Astrocyte (in vitro differentiated cells and primary cell): Measurements from ENCODE around the gene C16orf46. TPM values are rescaled to one million over a fixed set of nuclear protein-coding genes. Genes with fewer than 3 reads are reported as not detected.

Experiments used
- DNase-seq: peaks from one replicate; pipeline ENCODE4 v3.0.0-alpha.2; 2010; ENCODE audit warnings: low read depth
- FAIRE-seq: peaks from 2 replicates; lab custom pipeline; 2011; peaks lifted over from hg19 to GRCh38; lab: Jason Lieb, UNC
- H2AFZ ChIP-seq: 2 replicates; pipeline ENCODE4 v1.6.0; 2012; ENCODE audit warnings: low read depth, low read length, inconsistent platforms
- H3K27ac ChIP-seq: 2 replicates; pipeline ENCODE4 v1.5.1; 2011; ENCODE audit warnings: low read depth, low read length, inconsistent platforms
- H3K27me3 ChIP-seq: 2 replicates; pipeline ENCODE4 v1.6.0; 2011; ENCODE audit warnings: low read length, inconsistent platforms; ENCODE audit not compliant: insufficient read depth
- H3K36me3 ChIP-seq: 2 replicates; pipeline ENCODE4 v1.5.1; 2011; ENCODE audit warnings: low read length, inconsistent platforms; ENCODE audit not compliant: insufficient read depth
- H3K4me1 ChIP-seq: 2 replicates; pipeline ENCODE4 v1.5.1; 2011; ENCODE audit warnings: low read length, inconsistent platforms; ENCODE audit not compliant: insufficient read depth
- H3K4me2 ChIP-seq: 2 replicates; pipeline ENCODE4 v1.6.0; 2012; ENCODE audit warnings: low read length, inconsistent platforms
- H3K4me3 ChIP-seq: 2 replicates; pipeline ENCODE4 v1.5.1; 2011; ENCODE audit warnings: low read depth, mild to moderate bottlenecking, low read length, inconsistent platforms; ENCODE audit not compliant: insufficient read depth
- H3K79me2 ChIP-seq: 2 replicates; pipeline ENCODE4 v1.6.0; 2012; ENCODE audit warnings: mild to moderate bottlenecking, low read length, inconsistent platforms; ENCODE audit not compliant: insufficient read depth
- H3K9ac ChIP-seq: 2 replicates; pipeline ENCODE4 v1.6.0; 2012; ENCODE audit warnings: mild to moderate bottlenecking, low read length, inconsistent platforms
- H3K9me3 ChIP-seq: 2 replicates; pipeline ENCODE4 v1.5.1; 2012; ENCODE audit warnings: low read depth, mild to moderate bottlenecking, low read length, inconsistent platforms; ENCODE audit not compliant: insufficient read depth
- H4K20me1 ChIP-seq: 2 replicates; pipeline ENCODE4 v1.6.0; 2012; ENCODE audit warnings: low read length, inconsistent platforms; ENCODE audit not compliant: insufficient read depth
- H3K27ac Mint-ChIP-seq: one replicate; pipeline ENCODE4 v1.8.0; 2021; ENCODE audit warnings: mild to moderate bottlenecking, mixed read lengths; ENCODE audit not compliant: unreplicated experiment
- H3K27me3 Mint-ChIP-seq: one replicate; pipeline ENCODE4 v1.8.0; 2021; ENCODE audit warnings: low read depth, mixed read lengths; ENCODE audit not compliant: unreplicated experiment
- H3K36me3 Mint-ChIP-seq: one replicate; pipeline ENCODE4 v1.8.0; 2021; ENCODE audit warnings: low read depth, mixed read lengths; ENCODE audit not compliant: unreplicated experiment
- H3K4me1 Mint-ChIP-seq: one replicate; pipeline ENCODE4 v1.8.0; 2021; ENCODE audit warnings: low read depth, mixed read lengths; ENCODE audit not compliant: unreplicated experiment
- H3K4me3 Mint-ChIP-seq: one replicate; pipeline ENCODE4 v1.8.0; 2021; ENCODE audit warnings: mild to moderate bottlenecking, moderate library complexity, mixed read lengths; ENCODE audit not compliant: unreplicated experiment
- H3K9me3 Mint-ChIP-seq: one replicate; pipeline ENCODE4 v1.8.0; 2021; ENCODE audit warnings: mild to moderate bottlenecking, mixed read lengths; ENCODE audit not compliant: unreplicated experiment
- EZH2 ChIP-seq: IDR thresholded peaks from 2 replicates; pipeline ENCODE4 v1.6.1; 2012; ENCODE audit warnings: mild to moderate bottlenecking, low read length, inconsistent platforms; ENCODE audit not compliant: insufficient read depth
- total RNA-seq: library from RNA; stranded (reverse); gene quantifications from 2 replicates; pipeline ENCODE4 v1.2.1, GENCODE V29; 2021
- TF ChIP-seq, protein P1 (sequence below): IDR thresholded peaks from 2 replicates; pipeline ENCODE4 v1.5.1; 2011; ENCODE audit warnings: low read depth, mild to moderate bottlenecking, inconsistent platforms, low read length, moderate library complexity; ENCODE audit not compliant: insufficient read depth

The C16orf46 gene
- total RNA-seq, 1 donor from 2014 or later, result 1.8 TPM

DNA sequence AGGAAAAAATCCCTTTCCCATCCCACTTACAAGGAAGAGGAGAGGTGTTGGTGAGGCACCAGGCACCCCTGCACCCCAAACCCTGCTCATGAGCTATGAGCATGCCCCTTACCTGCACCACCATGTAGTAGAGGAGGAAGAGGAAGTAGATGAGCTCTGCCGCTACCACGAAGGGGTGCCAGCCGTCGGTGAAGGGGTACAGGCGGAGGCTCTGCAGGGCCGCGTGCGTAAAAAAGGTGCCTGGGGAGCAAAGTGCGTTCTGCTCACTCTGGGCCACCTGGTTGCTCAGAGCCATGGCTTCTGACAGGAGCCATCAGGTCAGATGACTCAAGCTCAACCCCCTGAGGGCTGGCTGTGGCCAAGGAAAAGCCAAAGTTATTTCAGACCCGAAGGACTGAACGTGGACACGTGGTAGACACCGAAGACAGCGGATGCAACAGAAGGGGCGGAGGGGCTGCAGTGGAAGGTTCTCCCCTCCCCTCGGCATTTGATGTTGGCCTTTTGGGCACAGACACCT, 44.5 kb upstream of the C16orf46 start:
- H3K9me3 Mint-ChIP-seq, result no peaks in the 10 kb centered on the region
- FAIRE-seq (no peak), DNase-seq (no peak)
- H3K9ac ChIP-seq, result no peak overlapping the region
- no peaks in the 10 kb centered on the region for H3K36me3 Mint-ChIP-seq
- H3K36me3 ChIP-seq, result no peaks in the 10 kb centered on the region
- no peak overlapping the region for H3K4me3 Mint-ChIP-seq
- H3K4me2 ChIP-seq, result no peak overlapping the region
- no peak overlapping the region for H2AFZ ChIP-seq
- H3K79me2 ChIP-seq, result no peaks in the 10 kb centered on the region
- H3K9me3 ChIP-seq, result no peaks in the 10 kb centered on the region
- no peaks in the 10 kb centered on the region for H4K20me1 ChIP-seq
- H3K4me1 Mint-ChIP-seq, result peaks cover under 1% of the 10 kb centered on the region
- H3K27me3 Mint-ChIP-seq, result peaks cover 5% of the 10 kb centered on the region
- no peaks in the 10 kb centered on the region for H3K4me1 ChIP-seq
- H3K27ac ChIP-seq, result no peak overlapping the region
- no peak overlapping the region for H3K27ac Mint-ChIP-seq
- TF ChIP-seq, protein P1, sequence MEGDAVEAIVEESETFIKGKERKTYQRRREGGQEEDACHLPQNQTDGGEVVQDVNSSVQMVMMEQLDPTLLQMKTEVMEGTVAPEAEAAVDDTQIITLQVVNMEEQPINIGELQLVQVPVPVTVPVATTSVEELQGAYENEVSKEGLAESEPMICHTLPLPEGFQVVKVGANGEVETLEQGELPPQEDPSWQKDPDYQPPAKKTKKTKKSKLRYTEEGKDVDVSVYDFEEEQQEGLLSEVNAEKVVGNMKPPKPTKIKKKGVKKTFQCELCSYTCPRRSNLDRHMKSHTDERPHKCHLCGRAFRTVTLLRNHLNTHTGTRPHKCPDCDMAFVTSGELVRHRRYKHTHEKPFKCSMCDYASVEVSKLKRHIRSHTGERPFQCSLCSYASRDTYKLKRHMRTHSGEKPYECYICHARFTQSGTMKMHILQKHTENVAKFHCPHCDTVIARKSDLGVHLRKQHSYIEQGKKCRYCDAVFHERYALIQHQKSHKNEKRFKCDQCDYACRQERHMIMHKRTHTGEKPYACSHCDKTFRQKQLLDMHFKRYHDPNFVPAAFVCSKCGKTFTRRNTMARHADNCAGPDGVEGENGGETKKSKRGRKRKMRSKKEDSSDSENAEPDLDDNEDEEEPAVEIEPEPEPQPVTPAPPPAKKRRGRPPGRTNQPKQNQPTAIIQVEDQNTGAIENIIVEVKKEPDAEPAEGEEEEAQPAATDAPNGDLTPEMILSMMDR, result no peak
- no peak for TF ChIP-seq EZH2
- H3K27me3 ChIP-seq, result no peaks in the 10 kb centered on the region
- no peak overlapping the region for H3K4me3 ChIP-seq

DNA sequence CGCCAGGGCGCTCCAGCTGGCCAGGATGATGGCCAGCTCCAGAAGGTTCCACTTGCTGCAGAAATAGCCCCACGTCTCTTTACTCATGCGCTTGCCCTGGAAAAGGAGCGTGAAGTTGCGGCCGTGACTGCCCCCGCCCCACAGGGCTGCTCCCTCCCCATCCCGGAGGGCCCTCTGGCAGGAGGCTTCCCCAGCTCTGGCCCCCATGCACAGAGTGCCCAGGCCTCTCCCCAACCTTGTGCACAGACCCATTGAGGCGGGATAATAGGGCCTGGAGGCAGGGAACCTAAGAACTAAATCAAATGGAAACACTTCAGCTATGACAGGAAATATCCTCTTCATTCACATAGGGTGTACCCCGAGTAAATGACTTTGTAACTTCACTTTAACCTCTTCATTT, 40.4 kb upstream of the C16orf46 start:
- Histone ChIP-seq H3K4me2 (no peak overlapping the region), H3K4me1 (no peaks in the 10 kb centered on the region), H3K4me3 (no peak overlapping the region), H3K9me3 (no peaks in the 10 kb centered on the region), H3K27me3 (no peaks in the 10 kb centered on the region), H3K79me2 (no peaks in the 10 kb centered on the region), H3K9ac (no peak overlapping the region), H3K36me3 (no peaks in the 10 kb centered on the region), H4K20me1 (no peaks in the 10 kb centered on the region), H2AFZ (no peak overlapping the region), H3K27ac (no peak overlapping the region)
- TF ChIP-seq, protein P1, result no peak
- TF ChIP-seq EZH2, result no peak
- H3K27ac Mint-ChIP-seq, result no peak overlapping the region
- H3K4me1 Mint-ChIP-seq, result no peaks in the 10 kb centered on the region
- H3K4me3 Mint-ChIP-seq, result no peak overlapping the region
- H3K9me3 Mint-ChIP-seq, result no peaks in the 10 kb centered on the region
- peaks cover 13% of the 10 kb centered on the region for H3K27me3 Mint-ChIP-seq
- FAIRE-seq (no peak), DNase-seq (no peak)
- H3K36me3 Mint-ChIP-seq, result no peaks in the 10 kb centered on the region

DNA sequence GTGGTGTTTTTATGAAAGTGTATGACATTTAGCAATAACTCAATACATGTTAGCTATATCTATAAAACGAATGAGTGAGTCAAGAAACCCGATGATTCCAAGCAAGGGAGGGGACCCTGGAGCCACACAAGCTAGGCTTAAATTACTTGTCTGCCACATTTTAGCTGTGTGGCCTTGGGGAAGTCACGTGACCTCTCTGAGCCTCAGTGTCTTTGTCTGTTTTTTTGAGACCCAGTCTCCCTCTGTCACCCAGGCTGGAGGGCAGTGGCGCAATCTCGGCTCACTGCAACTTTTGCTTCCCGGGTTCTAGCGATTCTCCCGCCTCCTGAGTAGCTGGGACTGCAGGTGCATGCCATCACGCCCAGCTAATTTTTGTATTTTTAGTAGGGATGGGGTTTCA, 39.2 kb upstream of the C16orf46 start:
- no peaks in the 10 kb centered on the region for H3K36me3 Mint-ChIP-seq
- FAIRE-seq (no peak), DNase-seq (no peak)
- peaks cover 13% of the 10 kb centered on the region for H3K27me3 Mint-ChIP-seq
- Histone ChIP-seq H3K27me3 (no peaks in the 10 kb centered on the region), H3K9me3 (no peaks in the 10 kb centered on the region), H3K4me2 (no peak overlapping the region), H3K79me2 (no peaks in the 10 kb centered on the region), H3K4me1 (no peaks in the 10 kb centered on the region), H3K36me3 (no peaks in the 10 kb centered on the region), H2AFZ (no peak overlapping the region), H3K27ac (no peak overlapping the region), H3K4me3 (no peak overlapping the region), H3K9ac (no peak overlapping the region), H4K20me1 (no peaks in the 10 kb centered on the region)
- H3K9me3 Mint-ChIP-seq, result no peaks in the 10 kb centered on the region
- no peaks in the 10 kb centered on the region for H3K4me1 Mint-ChIP-seq
- no peak overlapping the region for H3K4me3 Mint-ChIP-seq
- TF ChIP-seq EZH2, result no peak
- TF ChIP-seq, protein P1, result no peak
- H3K27ac Mint-ChIP-seq, result no peak overlapping the region
